Measurements from ENCODE around the gene INPP5K.

GRCh38 chr17:1515640-1516387 is 598 bp downstream of the INPP5K start:
- no peak for TF ChIP-seq TCF4 (CRISPR knock-in tag; IDR thresholded peaks at IDR 0.05; ENCODE audit: borderline replicate concordance)
- TF ChIP-seq CREB5 (CRISPR knock-in tag; IDR thresholded peaks at IDR 0.05; ENCODE audit: low read depth): no peak
- no peak for TF ChIP-seq OSR1 (CRISPR knock-in tag; IDR thresholded peaks at IDR 0.05)
- TF ChIP-seq ESRRG (CRISPR knock-in tag; IDR thresholded peaks at IDR 0.05): no peak
- no peak for TF ChIP-seq BACH2 (CRISPR knock-in tag; IDR thresholded peaks at IDR 0.05; ENCODE audit: borderline replicate concordance)
- TF ChIP-seq ZFP30 (CRISPR knock-in tag; IDR thresholded peaks at IDR 0.05): no peak
- no peak for TF ChIP-seq ZNF565 (CRISPR knock-in tag; conservative IDR thresholded peaks at IDR 0.05; ENCODE audit: low read depth)
- no peak for TF ChIP-seq PATZ1 (CRISPR knock-in tag; IDR thresholded peaks at IDR 0.05; ENCODE audit: borderline replicate concordance)
- no peak for TF ChIP-seq CSDC2 (CRISPR knock-in tag; IDR thresholded peaks at IDR 0.05)
